HCT116 (cell line): Measurements from ENCODE around the gene GPBAR1. TPM values are rescaled to one million over a fixed set of nuclear protein-coding genes. Genes with fewer than 3 reads are reported as not detected.
A peak's percentile ranks its signal among the peaks of the same experiment; 100 is the strongest.

Source experiments
- ATAC-seq: fragments of 200-7000 bp; cut with Tn5 transposase; 2 replicates; pipeline ENCODE4 v1.9.1; 2020; ENCODE audit warnings: mild to moderate bottlenecking, moderate library complexity
- BruUV-seq: library from RNA; stranded (reverse); fragments of 400-500 nt; replicated peaks from 2 replicates; lab custom pipeline; 2021; lab: Mats Ljungman, UMichigan
- CTCF ChIA-PET: fragments of 300-600 bp; sonication (Branson Sonifier 250); formaldehyde crosslinking; loops from one replicate; lab custom pipeline; 2021; ENCODE audit warnings: antibody characterized with exemption; lab: Charles Lee
- POLR2A ChIA-PET: fragments of 300-600, 350-600 bp; sonication (Branson Sonifier 250); formaldehyde crosslinking; loops from one replicate; lab custom pipeline; 2021; ENCODE audit warnings: antibody characterized with exemption; lab: Charles Lee
- RAD21 ChIA-PET, 2 experiments: fragments of 300-600 bp; sonication (Branson Sonifier 250); formaldehyde crosslinking; loops; one replicate each; lab custom pipeline; 2023; ENCODE audit warnings: low total read pairs in 2 of 2; ENCODE audit not compliant: uncharacterized antibody in 2 of 2, unreplicated experiment in 2 of 2, low non-redundant PET in 1 of 2; lab: Charles Lee
- DNase-seq: peaks from one replicate; pipeline ENCODE4 v3.0.0-alpha.2; 2010; ENCODE audit warnings: low read depth, low spot score
- H2AFZ ChIP-seq: fragments of 200-600 bp; shearing (Covaris generic), sonication (generic); 2 replicates; pipeline ENCODE4 v1.6.1; 2017; ENCODE audit warnings: low read depth, mixed run types, mixed read lengths, antibody characterized with exemption, low read length; ENCODE audit not compliant: poor library complexity, severe bottlenecking
- H3K27ac ChIP-seq: 2 replicates; pipeline ENCODE4 v1.5.1; 2012; ENCODE audit warnings: low read depth, low read length
- H3K27me3 ChIP-seq: fragments of 200-600 bp; sonication (generic); 2 replicates; pipeline ENCODE4 v1.6.1; 2016; ENCODE audit warnings: mixed run types, low read length, mixed read lengths; ENCODE audit not compliant: insufficient read depth
- H3K36me3 ChIP-seq, 2 experiments: fragments of 200-500 bp in 1 of 2; fragments of 200-600 bp in 1 of 2; sonication (Bioruptor generic) in 1 of 2; sonication (generic) in 1 of 2; 2 replicates each; pipeline versions ENCODE4 v1.5.1 to v1.6.1; 2014 to 2016; ENCODE audit warnings: low read length in 2 of 2, inconsistent platforms in 1 of 2, mixed read lengths in 1 of 2, mixed run types in 1 of 2; ENCODE audit not compliant: insufficient read depth in 2 of 2, control insufficient read depth in 1 of 2
- H3K4me1 ChIP-seq, 2 experiments: fragments of 200-600 bp in 1 of 2; sonication (generic) in 1 of 2; 2 replicates each; pipeline versions ENCODE4 v1.5.1 to v1.6.1; 2012 to 2017; ENCODE audit warnings: low read length in 2 of 2, inconsistent platforms in 1 of 2, mild to moderate bottlenecking in 1 of 2, mixed read lengths in 1 of 2, mixed run types in 1 of 2, moderate library complexity in 1 of 2; ENCODE audit not compliant: insufficient read depth in 2 of 2, control insufficient read depth in 1 of 2
- H3K4me2 ChIP-seq: fragments of 200-600 bp; sonication (generic); 2 replicates; pipeline ENCODE4 v1.6.1; 2017; ENCODE audit warnings: mixed run types, low read length, mixed read lengths
- H3K4me3 ChIP-seq, 2 experiments: fragments of 200-600 bp in 1 of 2; sonication (generic) in 1 of 2; replicated peaks in 1 of 2; 2 replicates each; pipeline ENCODE4 v1.5.1; 2011 to 2016; ENCODE audit warnings: low read length in 2 of 2, control low read depth in 1 of 2, low read depth in 1 of 2, mild to moderate bottlenecking in 1 of 2, mixed read lengths in 1 of 2, mixed run types in 1 of 2
- H3K79me2 ChIP-seq: fragments of 200-600 bp; sonication (generic); 2 replicates; pipeline ENCODE4 v1.6.1; 2017; ENCODE audit warnings: mild to moderate bottlenecking, mixed run types, low read length, moderate library complexity, mixed read lengths; ENCODE audit not compliant: insufficient read depth
- H3K9ac ChIP-seq: fragments of 200-600 bp; sonication (generic); 2 replicates; pipeline ENCODE4 v1.6.1; 2016; ENCODE audit warnings: low read length, mixed read lengths
- H3K9me2 ChIP-seq: fragments of 200-600 bp; sonication (generic), shearing (Covaris generic); 2 replicates; pipeline ENCODE4 v1.6.1; 2017; ENCODE audit warnings: mixed run types, mild to moderate bottlenecking, moderate library complexity; ENCODE audit not compliant: insufficient read depth
- H3K9me3 ChIP-seq, 2 experiments: fragments of 200-500 bp in 1 of 2; fragments of 200-600 bp in 1 of 2; sonication (Bioruptor generic) in 1 of 2; sonication (generic) in 1 of 2; 2 replicates each; pipeline ENCODE4 v1.6.1; 2014 to 2017; ENCODE audit warnings: low read length in 2 of 2, mixed read lengths in 2 of 2, inconsistent platforms in 1 of 2, low read depth in 1 of 2, mild to moderate bottlenecking in 1 of 2, mixed run types in 1 of 2, moderate library complexity in 1 of 2; ENCODE audit not compliant: control insufficient read depth in 1 of 2, insufficient read depth in 1 of 2
- H4K20me1 ChIP-seq: fragments of 200-600 bp; sonication (generic), shearing (Covaris generic); 2 replicates; pipeline ENCODE4 v1.6.1; 2017; ENCODE audit warnings: mixed run types, mild to moderate bottlenecking, moderate library complexity; ENCODE audit not compliant: insufficient read depth
- EZH2phosphoT487 ChIP-seq: fragments of 200-600 bp; IDR thresholded peaks from 2 replicates; pipeline ENCODE4 v1.6.1; 2018; ENCODE audit warnings: antibody characterized with exemption, borderline replicate concordance
- JUND ChIP-seq: IDR thresholded peaks from 2 replicates; pipeline ENCODE4 v1.6.1; 2012
- POLR2A ChIP-seq: IDR thresholded peaks from 2 replicates; pipeline ENCODE4 v1.7.0; 2011; ENCODE audit warnings: borderline replicate concordance; ENCODE audit not compliant: insufficient read depth, insufficient read length; ENCODE audit errors: extremely low read depth
- POLR2AphosphoS5 ChIP-seq: IDR thresholded peaks from 2 replicates; pipeline ENCODE4 v1.6.1; 2011; ENCODE audit warnings: mild to moderate bottlenecking, low read depth, low read length, moderate library complexity
- RAD21 ChIP-seq: IDR thresholded peaks from 2 replicates; pipeline ENCODE4 v1.6.1; 2012; ENCODE audit warnings: low read depth, mild to moderate bottlenecking
- SP1 ChIP-seq: IDR thresholded peaks from 2 replicates; pipeline ENCODE4 v1.6.1; 2012; ENCODE audit warnings: low read depth
- ZNF274 ChIP-seq: fragments of 200-500 bp; sonication (Bioruptor generic); IDR thresholded peaks from 2 replicates; pipeline ENCODE4 v1.6.1; 2014; ENCODE audit warnings: mild to moderate bottlenecking, low read depth, low read length, inconsistent platforms
- intact Hi-C: fragments of 100-400 bp; cut with micrococcal nuclease; formaldehyde crosslinking; loops from 2 replicates; pipeline ENCODE4 v1.10.0; 2022
- total RNA-seq: library from RNA; stranded (reverse); gene quantifications from one replicate; pipeline ENCODE4 v1.2.1, GENCODE V29; 2021; ENCODE audit not compliant: unreplicated experiment
- TF ChIP-seq, protein P1 (sequence below): IDR thresholded peaks from 2 replicates; pipeline ENCODE4 v1.6.1; 2011; ENCODE audit warnings: mild to moderate bottlenecking, low read length, moderate library complexity; ENCODE audit not compliant: insufficient replicate concordance; ENCODE audit errors: extremely low read depth
- TF ChIP-seq, protein P2 (sequence below): IDR thresholded peaks from 2 replicates; pipeline ENCODE4 v1.6.1; 2012
- TF ChIP-seq, protein P3 (sequence below): IDR thresholded peaks from 2 replicates; pipeline ENCODE4 v1.6.1; 2012; ENCODE audit warnings: low read depth
- TF ChIP-seq, protein P4 (sequence below), 3 experiments: fragments of 200-600 bp in 1 of 3; sonication (generic) in 1 of 3; IDR thresholded peaks in 2 of 3; conservative IDR thresholded peaks in 1 of 3; 2 replicates each; pipeline ENCODE4 v1.5.1; 2012 to 2017; ENCODE audit warnings: low read depth in 2 of 3, low read length in 2 of 3, antibody characterized with exemption in 1 of 3, borderline replicate concordance in 1 of 3, control low read depth in 1 of 3, mild to moderate bottlenecking in 1 of 3, mixed read lengths in 1 of 3, mixed run types in 1 of 3, moderate library complexity in 1 of 3; ENCODE audit not compliant: insufficient read depth in 1 of 3

GPBAR1 gene
- total RNA-seq, 1 experiment from 2014 or later, result 0.27 TPM

DNA sequence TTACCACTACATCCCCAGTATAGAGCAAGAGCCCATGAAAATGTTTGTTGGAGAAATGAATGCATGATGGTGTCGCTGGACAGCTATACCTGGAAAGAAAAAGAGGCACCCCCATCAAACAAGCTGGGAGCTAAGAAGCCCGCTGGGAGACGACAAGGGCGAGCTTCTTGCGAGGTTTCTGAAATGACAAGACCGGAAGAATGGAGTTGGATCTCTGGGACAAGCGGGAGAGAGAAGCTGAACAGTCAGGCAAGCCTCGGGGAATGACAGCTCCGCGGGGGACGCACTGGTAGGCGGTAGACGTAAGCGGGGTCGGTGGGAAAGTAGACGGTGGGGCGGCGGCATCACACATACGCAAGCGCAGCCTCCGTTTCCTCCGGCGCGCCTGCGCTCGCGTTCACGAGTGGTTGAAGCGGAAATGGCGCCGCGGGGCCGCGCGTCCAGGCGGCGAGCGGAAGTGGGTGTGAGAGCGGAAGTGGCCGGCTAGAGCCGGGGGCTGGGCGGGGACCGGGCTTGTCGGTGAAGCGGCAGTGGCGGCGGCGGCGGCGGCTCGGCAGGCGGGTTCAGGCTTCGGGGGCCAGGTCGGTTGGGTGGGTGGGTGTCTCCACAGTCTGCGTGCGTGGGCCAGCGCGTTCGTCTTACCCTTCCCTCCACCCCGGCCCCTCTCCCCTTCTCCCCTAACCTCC, 44.0 kb upstream of the GPBAR1 start, which contains the start of gene ARPC2 (continued):
- TF ChIP-seq, protein P1, sequence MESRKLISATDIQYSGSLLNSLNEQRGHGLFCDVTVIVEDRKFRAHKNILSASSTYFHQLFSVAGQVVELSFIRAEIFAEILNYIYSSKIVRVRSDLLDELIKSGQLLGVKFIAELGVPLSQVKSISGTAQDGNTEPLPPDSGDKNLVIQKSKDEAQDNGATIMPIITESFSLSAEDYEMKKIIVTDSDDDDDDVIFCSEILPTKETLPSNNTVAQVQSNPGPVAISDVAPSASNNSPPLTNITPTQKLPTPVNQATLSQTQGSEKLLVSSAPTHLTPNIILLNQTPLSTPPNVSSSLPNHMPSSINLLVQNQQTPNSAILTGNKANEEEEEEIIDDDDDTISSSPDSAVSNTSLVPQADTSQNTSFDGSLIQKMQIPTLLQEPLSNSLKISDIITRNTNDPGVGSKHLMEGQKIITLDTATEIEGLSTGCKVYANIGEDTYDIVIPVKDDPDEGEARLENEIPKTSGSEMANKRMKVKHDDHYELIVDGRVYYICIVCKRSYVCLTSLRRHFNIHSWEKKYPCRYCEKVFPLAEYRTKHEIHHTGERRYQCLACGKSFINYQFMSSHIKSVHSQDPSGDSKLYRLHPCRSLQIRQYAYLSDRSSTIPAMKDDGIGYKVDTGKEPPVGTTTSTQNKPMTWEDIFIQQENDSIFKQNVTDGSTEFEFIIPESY, result peak; percentile 38

DNA sequence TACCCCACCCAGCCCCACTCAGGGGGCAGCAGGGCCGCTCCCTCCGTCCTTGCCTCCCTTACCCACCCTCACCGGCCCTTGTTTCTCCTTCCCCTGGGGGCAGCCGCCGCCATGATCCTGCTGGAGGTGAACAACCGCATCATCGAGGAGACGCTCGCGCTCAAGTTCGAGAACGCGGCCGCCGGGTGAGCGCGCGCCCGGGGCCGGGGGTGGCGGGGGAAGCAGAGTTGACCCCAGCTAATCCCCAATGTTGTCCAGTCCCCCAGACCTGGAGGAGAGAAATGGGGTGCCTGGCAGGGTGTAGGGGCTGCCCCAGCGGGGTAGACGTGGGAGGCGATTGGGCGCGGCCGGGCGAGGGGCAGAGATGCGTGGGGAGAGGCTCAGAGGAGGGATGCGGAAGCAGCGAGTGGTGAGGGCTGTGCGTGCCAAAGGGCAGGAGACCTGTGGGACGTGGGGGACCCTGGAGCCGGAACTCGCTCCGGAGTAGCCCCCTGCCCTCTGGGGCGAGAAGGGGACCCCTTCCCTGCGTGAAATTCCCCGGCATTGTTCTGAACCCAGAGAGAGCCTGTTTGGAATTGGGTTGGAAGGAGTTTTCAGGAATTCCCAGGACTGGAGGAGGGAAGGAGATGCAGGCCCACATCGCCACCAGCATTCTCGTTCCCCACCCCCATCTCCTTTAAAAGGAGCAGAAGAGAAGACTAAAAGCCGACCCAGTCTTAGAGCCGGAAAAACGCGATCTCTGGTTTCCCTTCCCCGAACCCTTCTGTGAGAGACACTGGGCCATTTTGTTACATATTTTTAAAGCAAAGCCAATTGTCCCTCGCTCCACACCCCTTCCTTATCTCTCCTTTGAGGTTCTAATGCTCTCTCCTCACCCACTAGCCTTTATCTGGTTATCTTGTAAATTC, 43.2 kb upstream of the GPBAR1 start:
- intact Hi-C loops, result no loop called here
- peak overlapping the region; percentile 87 for H3K4me2 ChIP-seq
- peak overlapping the region; percentile 83 to 89 for H3K4me3 ChIP-seq
- H3K36me3 ChIP-seq, result peaks cover 0 to 11% of the 10 kb centered on the region in 2 experiments; a peak in 2 of 4 replicates
- ATAC-seq, result peak; percentile 64
- no peaks in the 10 kb centered on the region for H3K27me3 ChIP-seq
- H3K79me2 ChIP-seq, result peaks cover 55% of the 10 kb centered on the region
- H3K4me1 ChIP-seq, result peaks cover 12 to 26% of the 10 kb centered on the region in 2 experiments
- H3K9ac ChIP-seq, result peak overlapping the region; percentile 92
- no peak for DNase-seq
- RAD21 ChIA-PET, result no interaction called here
- CTCF ChIA-PET, result no interaction called here
- peak overlapping the region; percentile 71 for H3K27ac ChIP-seq
- BruUV-seq, result TSS peak; percentile 43
- H2AFZ ChIP-seq, result no peak overlapping the region
- POLR2A ChIA-PET, result no interaction called here
- H3K9me3 ChIP-seq, result no peaks in the 10 kb centered on the region
- H4K20me1 ChIP-seq, result peaks cover 13% of the 10 kb centered on the region; the same call in 1 of the 2 replicates
- no peaks in the 10 kb centered on the region for H3K9me2 ChIP-seq
- TF ChIP-seq JUND (no peak), SP1 (no peak), POLR2AphosphoS5 (no peak), ZNF274 (no peak), POLR2A (no peak), EZH2phosphoT487 (no peak), RAD21 (no peak)
- TF ChIP-seq, protein P2, sequence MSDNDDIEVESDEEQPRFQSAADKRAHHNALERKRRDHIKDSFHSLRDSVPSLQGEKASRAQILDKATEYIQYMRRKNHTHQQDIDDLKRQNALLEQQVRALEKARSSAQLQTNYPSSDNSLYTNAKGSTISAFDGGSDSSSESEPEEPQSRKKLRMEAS, result no peak
- TF ChIP-seq, protein P3, sequence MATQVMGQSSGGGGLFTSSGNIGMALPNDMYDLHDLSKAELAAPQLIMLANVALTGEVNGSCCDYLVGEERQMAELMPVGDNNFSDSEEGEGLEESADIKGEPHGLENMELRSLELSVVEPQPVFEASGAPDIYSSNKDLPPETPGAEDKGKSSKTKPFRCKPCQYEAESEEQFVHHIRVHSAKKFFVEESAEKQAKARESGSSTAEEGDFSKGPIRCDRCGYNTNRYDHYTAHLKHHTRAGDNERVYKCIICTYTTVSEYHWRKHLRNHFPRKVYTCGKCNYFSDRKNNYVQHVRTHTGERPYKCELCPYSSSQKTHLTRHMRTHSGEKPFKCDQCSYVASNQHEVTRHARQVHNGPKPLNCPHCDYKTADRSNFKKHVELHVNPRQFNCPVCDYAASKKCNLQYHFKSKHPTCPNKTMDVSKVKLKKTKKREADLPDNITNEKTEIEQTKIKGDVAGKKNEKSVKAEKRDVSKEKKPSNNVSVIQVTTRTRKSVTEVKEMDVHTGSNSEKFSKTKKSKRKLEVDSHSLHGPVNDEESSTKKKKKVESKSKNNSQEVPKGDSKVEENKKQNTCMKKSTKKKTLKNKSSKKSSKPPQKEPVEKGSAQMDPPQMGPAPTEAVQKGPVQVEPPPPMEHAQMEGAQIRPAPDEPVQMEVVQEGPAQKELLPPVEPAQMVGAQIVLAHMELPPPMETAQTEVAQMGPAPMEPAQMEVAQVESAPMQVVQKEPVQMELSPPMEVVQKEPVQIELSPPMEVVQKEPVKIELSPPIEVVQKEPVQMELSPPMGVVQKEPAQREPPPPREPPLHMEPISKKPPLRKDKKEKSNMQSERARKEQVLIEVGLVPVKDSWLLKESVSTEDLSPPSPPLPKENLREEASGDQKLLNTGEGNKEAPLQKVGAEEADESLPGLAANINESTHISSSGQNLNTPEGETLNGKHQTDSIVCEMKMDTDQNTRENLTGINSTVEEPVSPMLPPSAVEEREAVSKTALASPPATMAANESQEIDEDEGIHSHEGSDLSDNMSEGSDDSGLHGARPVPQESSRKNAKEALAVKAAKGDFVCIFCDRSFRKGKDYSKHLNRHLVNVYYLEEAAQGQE, result no peak
- TF ChIP-seq, protein P4, sequence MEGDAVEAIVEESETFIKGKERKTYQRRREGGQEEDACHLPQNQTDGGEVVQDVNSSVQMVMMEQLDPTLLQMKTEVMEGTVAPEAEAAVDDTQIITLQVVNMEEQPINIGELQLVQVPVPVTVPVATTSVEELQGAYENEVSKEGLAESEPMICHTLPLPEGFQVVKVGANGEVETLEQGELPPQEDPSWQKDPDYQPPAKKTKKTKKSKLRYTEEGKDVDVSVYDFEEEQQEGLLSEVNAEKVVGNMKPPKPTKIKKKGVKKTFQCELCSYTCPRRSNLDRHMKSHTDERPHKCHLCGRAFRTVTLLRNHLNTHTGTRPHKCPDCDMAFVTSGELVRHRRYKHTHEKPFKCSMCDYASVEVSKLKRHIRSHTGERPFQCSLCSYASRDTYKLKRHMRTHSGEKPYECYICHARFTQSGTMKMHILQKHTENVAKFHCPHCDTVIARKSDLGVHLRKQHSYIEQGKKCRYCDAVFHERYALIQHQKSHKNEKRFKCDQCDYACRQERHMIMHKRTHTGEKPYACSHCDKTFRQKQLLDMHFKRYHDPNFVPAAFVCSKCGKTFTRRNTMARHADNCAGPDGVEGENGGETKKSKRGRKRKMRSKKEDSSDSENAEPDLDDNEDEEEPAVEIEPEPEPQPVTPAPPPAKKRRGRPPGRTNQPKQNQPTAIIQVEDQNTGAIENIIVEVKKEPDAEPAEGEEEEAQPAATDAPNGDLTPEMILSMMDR (IDR thresholded peaks at IDR 0.05 in 2 of 3, conservative IDR thresholded peaks at IDR 0.05 in 1 of 3; ENCODE audit: borderline replicate concordance in 1 of 3, insufficient read depth in 1 of 3, low read depth in 2 of 3, low read length in 2 of 3), result no peak
